AG08396 (cell line): Measurements from ENCODE around the gene YPEL3.

Source experiments
- DNase-seq: peaks from one replicate; pipeline ENCODE4 v3.0.0; 2012; ENCODE audit warnings: low spot score, mixed read lengths

Gene YPEL3

GRCh38 chr16:30069611-30070462 lies 26.2 kb downstream of the YPEL3 start:
- no peak for DNase-seq

GRCh38 chr16:30068750-30069610 lies 27.0 kb downstream of the YPEL3 start:
- DNase-seq = no peak

- no peak for DNase-seq
Measured at GRCh38 chr16:30068333-30068732, 27.7 kb downstream of the YPEL3 start.

GRCh38 chr16:30067584-30067916 lies 28.5 kb downstream of the YPEL3 start:
- DNase-seq = no peak

- no peak for DNase-seq
Measured at GRCh38 chr16:30066761-30067583, 29.0 kb downstream of the YPEL3 start.

- peak; percentile 72 for DNase-seq
Measured at GRCh38 chr16:30065943-30066760, 29.9 kb downstream of the YPEL3 start.

- DNase-seq = peak; percentile 96
Measured at GRCh38 chr16:30065102-30065942, 30.7 kb downstream of the YPEL3 start, which contains the start of gene ALDOA. Gene ALDOA (plus strand): TSS chr16:30065760. CDS start chr16:30066898, 1,138 bp downstream.

GRCh38 chr16:30064729-30065101 lies 31.3 kb downstream of the YPEL3 start:
- peak; percentile 24 for DNase-seq

GRCh38 chr16:30063893-30064728 lies 31.9 kb downstream of the YPEL3 start:
- DNase-seq = peak; percentile 29

- DNase-seq = no peak
Measured at GRCh38 chr16:30063278-30063892, 32.6 kb downstream of the YPEL3 start.

GRCh38 chr16:30060836-30061554 lies 35.0 kb downstream of the YPEL3 start:
- no peak for DNase-seq

GRCh38 chr16:30060346-30060745 lies 35.7 kb downstream of the YPEL3 start:
- DNase-seq = no peak

- no peak for DNase-seq
Measured at GRCh38 chr16:30054959-30055553, 41.0 kb downstream of the YPEL3 start.

- DNase-seq = no peak
Measured at GRCh38 chr16:30054451-30054850, 41.6 kb downstream of the YPEL3 start.

- peak; percentile 67 for DNase-seq
Measured at GRCh38 chr16:30053376-30054015, 42.5 kb downstream of the YPEL3 start.

GRCh38 chr16:30052671-30053372 lies 43.2 kb downstream of the YPEL3 start:
- DNase-seq = peak; percentile 95

- peak; percentile 60 for DNase-seq
Measured at GRCh38 chr16:30051518-30051917, 44.5 kb downstream of the YPEL3 start.
